ENCODE data around the gene ARHGEF1. TPM values are rescaled to one million over a fixed set of nuclear protein-coding genes. Genes with fewer than 3 reads are reported as not detected.
"Not testable (repeated sequence)": the region's sequence is repeated elsewhere in the genome, so short reads cannot be mapped to it uniquely, and the experiment has no call there.

Gene ARHGEF1
- total RNA-seq, 2 donors from 2014 or later: 43.8 to 104 TPM

DNA sequence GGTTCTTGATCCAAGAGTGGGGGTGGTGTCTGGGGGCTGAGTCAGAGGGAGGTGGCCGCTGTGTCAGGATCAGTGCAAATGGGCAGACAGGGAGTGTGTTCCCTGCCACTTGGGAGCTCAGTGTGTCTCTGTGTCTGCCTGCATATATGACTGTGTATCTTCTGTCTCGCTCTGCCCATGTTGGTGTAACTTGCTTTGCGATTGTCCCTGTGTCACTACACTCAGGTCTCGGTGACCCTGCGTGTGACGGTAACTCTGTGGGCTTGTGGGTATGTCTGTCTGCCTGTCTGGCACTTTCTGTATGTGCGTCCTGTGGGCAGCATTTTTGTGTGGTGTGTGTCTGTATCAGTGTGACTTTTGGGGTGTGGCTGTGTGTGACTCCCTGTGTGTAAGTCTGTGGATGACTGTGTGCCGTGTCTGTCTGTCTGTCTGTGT is 53.4 kb downstream of the ARHGEF1 start:
- H3K27ac ChIP-seq: no peak overlapping the region
- H3K4me3 ChIP-seq: no peak overlapping the region
- H3K4me1 ChIP-seq: peaks cover 22% of the 10 kb centered on the region
- no peak for TF ChIP-seq POLR2A (IDR thresholded peaks at IDR 0.05)
- TF ChIP-seq, protein P1, sequence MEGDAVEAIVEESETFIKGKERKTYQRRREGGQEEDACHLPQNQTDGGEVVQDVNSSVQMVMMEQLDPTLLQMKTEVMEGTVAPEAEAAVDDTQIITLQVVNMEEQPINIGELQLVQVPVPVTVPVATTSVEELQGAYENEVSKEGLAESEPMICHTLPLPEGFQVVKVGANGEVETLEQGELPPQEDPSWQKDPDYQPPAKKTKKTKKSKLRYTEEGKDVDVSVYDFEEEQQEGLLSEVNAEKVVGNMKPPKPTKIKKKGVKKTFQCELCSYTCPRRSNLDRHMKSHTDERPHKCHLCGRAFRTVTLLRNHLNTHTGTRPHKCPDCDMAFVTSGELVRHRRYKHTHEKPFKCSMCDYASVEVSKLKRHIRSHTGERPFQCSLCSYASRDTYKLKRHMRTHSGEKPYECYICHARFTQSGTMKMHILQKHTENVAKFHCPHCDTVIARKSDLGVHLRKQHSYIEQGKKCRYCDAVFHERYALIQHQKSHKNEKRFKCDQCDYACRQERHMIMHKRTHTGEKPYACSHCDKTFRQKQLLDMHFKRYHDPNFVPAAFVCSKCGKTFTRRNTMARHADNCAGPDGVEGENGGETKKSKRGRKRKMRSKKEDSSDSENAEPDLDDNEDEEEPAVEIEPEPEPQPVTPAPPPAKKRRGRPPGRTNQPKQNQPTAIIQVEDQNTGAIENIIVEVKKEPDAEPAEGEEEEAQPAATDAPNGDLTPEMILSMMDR (IDR thresholded peaks at IDR 0.05): no peak
- ATAC-seq (no peak), DNase-seq (no peak)
- H3K36me3 ChIP-seq (replicated peaks in 1 of 2; ENCODE audit: insufficient read depth in 1 of 2, low read depth in 2 of 2): no peaks in the 10 kb centered on the region
- WGBS, 2 donors: 69 to 76% methylated on average over 4 to 8 of the region's 8 CpGs
- H3K9me3 ChIP-seq: no peaks in the 10 kb centered on the region
- peaks cover 0 to 14% of the 10 kb centered on the region in 2 donors for H3K27me3 ChIP-seq
- intact Hi-C loops (cut with DNase I): loop anchor here (5.0 kb wide), 1 partner anchor 59 kb away; the partner anchor contains the start of gene CD79A

DNA sequence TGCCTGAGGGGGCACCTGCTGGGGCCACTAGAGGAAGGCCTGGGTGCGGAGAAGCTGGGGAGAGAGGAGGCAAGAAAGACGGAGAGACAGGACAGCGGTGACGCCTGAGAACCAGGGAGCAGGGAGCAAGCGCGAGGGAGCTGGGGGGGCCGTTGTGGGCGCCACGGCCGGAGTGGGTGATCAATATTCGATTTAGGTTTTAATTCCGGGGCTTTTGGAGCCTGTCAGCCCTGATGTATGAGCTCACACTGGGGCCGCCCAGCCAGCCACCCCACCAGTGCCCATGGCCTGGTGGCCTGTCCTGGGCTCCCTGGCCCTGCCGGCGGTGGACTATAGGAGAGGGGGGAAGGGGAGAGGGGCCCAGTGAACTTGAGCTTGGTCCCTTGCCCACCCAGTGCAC is 54.0 kb downstream of the ARHGEF1 start:
- peaks cover 0 to 14% of the 10 kb centered on the region in 2 donors for H3K27me3 ChIP-seq
- no peak for DNase-seq
- intact Hi-C loops (cut with DNase I): loop anchor here (5.0 kb wide), 1 partner anchor 60 kb away; the partner anchor contains the start of gene CD79A

DNA sequence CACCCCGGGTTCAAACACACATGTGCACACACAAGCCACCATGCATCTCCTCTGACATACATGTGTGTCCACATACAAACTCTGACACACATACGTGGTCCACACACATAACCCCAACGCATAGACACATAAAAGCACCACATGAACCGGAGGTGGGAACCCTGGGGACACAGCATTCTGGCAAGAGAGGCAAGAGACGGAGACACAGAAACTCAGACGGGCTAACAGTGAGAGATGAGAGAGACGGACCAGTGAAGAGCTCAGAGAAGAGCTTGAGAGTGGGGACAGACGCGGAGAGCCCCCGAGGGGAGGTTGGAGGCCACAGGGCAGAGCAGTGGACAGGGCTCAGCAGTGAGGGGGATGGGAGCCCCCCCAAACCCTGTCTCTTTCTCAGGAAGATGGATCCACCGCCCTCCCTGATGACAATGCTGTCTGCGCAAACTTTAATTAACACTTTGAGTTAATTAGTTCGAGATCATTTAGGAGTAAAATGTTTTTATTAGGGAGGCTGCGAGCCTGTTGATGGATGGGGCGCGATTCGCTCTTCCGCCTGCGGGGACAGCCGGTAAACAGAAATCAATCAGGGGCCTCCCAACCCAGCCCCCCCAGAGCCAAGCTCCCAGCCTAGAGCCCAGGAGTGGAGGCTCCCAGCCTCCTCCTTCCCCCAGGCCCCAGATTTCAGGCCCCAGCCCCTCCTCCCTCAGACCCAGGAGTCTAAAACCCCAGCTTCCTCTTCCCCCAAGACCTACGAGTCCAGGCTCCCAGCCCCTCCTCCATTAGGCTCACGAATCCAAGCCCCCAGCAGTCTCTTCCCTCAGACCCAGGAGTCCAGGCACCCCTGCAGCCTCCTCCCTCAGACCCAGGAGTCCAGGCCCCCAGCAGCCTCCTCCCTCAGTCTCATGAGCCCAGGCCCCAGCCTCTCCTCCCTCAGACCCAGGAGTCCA is 54.8 kb downstream of the ARHGEF1 start:
- DNase-seq: no peak
- 61 to 62% methylated on average over 22 of the region's 22 CpGs for WGBS, 2 donors

More for the DNA sequence above, 54.0 kb downstream of the ARHGEF1 start:
- no peak for ATAC-seq
- Histone ChIP-seq H3K36me3 (replicated peaks in 1 of 2; ENCODE audit: insufficient read depth in 1 of 2, low read depth in 2 of 2) (no peaks in the 10 kb centered on the region), H3K4me1 (peaks cover 22% of the 10 kb centered on the region), H3K27ac (no peak overlapping the region), H3K4me3 (no peak overlapping the region), H3K9me3 (no peaks in the 10 kb centered on the region)
- 55 to 57% methylated on average over 12 to 14 of the region's 15 CpGs for WGBS, 2 donors
- TF ChIP-seq POLR2A (IDR thresholded peaks at IDR 0.05): no peak
- TF ChIP-seq, protein P1 (IDR thresholded peaks at IDR 0.05): no peak

DNA sequence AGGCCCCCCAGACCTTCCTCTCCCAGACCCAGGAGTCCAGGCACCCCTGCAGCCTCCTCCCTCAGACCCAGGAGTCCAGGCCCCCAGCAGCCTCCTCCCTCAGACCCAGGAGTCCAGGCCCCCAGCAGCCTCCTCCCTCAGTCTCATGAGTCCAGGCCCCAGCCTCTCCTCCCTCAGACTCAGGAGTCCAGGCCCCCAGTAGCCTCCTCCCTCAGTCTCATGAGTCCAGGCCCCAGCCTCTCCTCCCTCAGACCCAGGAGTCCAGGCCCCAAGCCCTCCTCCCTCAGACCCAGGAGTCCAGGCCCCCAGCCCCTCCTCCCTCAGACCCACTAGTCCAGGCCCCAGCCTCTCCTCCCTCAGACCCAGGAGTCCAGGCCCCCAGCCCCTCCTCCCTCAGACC is 56.2 kb downstream of the ARHGEF1 start:
- not testable (repeated sequence) for DNase-seq; ATAC-seq; H3K36me3 ChIP-seq (replicated peaks in 1 of 2; ENCODE audit: insufficient read depth in 1 of 2, low read depth in 2 of 2); H3K4me3 ChIP-seq; H3K27ac ChIP-seq; H3K9me3 ChIP-seq
- Histone ChIP-seq H3K27me3 (peaks cover 0 to 14% of the 10 kb centered on the region in 2 donors), H3K4me1 (peaks cover 14% of the 10 kb centered on the region)
- intact Hi-C loops (cut with DNase I): loop anchor here (5.0 kb wide), 1 partner anchor 62 kb away; the partner anchor contains the start of gene CD79A

More for the DNA sequence above, 54.8 kb downstream of the ARHGEF1 start:
- intact Hi-C loops (cut with DNase I): loop anchor here (5.0 kb wide), 1 partner anchor 60 kb away; the partner anchor contains the start of gene CD79A
- no peaks in the 10 kb centered on the region for H3K9me3 ChIP-seq
- H3K27ac ChIP-seq: no peak overlapping the region
- peaks cover 18% of the 10 kb centered on the region for H3K4me1 ChIP-seq
- no peak for ATAC-seq
- peaks cover 0 to 14% of the 10 kb centered on the region in 2 donors for H3K27me3 ChIP-seq
- TF ChIP-seq, protein P1 (IDR thresholded peaks at IDR 0.05): no peak
- no peak overlapping the region for H3K4me3 ChIP-seq
- H3K36me3 ChIP-seq (replicated peaks in 1 of 2; ENCODE audit: insufficient read depth in 1 of 2, low read depth in 2 of 2): no peaks in the 10 kb centered on the region

Measured in body of pancreas (tissue), 4 donors.